Measurements from ENCODE around the gene VSIG8. TPM values are rescaled to one million over a fixed set of nuclear protein-coding genes. Genes with fewer than 3 reads are reported as not detected.

VSIG8 gene
- total RNA-seq, 4 donors from 2014 or later = 14.6 to 54.5 (median 43.1) TPM

DNA sequence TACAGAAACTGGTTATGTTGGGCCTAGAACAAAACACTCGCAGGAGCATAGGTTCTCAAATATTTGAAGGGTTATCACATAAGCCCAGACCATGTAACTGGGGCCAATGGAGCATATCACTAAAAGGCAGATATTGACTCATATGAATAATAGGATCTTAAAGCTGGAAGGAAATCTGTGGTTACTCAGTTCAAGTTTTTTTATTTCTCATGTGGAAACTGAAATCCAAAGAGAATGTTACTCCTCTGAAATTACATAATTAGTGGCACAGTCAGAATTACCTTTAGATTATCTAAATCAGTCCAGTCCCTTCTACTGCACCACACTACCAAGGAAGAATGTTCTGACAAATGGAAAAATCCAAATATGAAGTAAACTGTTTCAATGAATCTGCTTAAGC lies 23.7 kb downstream of the VSIG8 start:
- intact Hi-C loops (cut with DNase I; ENCODE audit: low total_unique reads) = no loop called here
- TF ChIP-seq POLR2A (IDR thresholded peaks at IDR 0.05) = no peak
- TF ChIP-seq, protein P1, sequence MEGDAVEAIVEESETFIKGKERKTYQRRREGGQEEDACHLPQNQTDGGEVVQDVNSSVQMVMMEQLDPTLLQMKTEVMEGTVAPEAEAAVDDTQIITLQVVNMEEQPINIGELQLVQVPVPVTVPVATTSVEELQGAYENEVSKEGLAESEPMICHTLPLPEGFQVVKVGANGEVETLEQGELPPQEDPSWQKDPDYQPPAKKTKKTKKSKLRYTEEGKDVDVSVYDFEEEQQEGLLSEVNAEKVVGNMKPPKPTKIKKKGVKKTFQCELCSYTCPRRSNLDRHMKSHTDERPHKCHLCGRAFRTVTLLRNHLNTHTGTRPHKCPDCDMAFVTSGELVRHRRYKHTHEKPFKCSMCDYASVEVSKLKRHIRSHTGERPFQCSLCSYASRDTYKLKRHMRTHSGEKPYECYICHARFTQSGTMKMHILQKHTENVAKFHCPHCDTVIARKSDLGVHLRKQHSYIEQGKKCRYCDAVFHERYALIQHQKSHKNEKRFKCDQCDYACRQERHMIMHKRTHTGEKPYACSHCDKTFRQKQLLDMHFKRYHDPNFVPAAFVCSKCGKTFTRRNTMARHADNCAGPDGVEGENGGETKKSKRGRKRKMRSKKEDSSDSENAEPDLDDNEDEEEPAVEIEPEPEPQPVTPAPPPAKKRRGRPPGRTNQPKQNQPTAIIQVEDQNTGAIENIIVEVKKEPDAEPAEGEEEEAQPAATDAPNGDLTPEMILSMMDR (IDR thresholded peaks at IDR 0.05) = no peak
- no peak overlapping the region for H3K4me3 ChIP-seq (ENCODE audit: low read depth, poor library complexity, severe bottlenecking)
- no peak for DNase-seq (ENCODE audit: low spot score in 2 of 2)
- WGBS, 2 donors = 89 to 95% methylated on average over 1 of the region's 1 CpG

DNA sequence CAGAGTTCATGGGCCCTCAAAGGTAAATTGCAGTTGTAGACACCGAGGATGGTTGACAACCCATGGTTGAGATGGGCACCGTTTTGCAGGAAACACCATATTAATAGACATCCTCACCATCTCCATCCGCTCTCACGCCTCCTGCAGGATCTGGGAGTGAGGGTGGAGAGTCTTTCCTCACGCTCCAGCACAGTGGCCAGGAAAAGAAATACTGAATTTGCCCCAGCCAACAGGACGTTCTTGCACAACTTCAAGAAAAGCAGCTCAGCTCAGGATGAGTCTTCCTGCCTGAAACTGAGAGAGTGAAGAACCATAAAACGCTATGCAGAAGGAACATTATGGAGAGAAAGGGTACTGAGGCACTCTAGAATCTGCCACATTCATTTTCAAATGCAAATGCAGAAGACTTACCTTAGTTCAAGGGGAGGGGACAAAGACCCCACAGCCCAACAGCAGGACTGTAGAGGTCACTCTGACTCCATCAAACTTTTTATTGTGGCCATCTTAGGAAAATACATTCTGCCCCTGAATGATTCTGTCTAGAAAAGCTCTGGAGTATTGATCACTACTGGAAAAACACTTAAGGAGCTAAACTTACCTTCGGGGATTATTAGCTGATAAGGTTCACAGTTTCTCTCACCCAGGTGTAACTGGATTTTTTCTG lies 26.5 kb downstream of the VSIG8 start:
- TF ChIP-seq, protein P1 (IDR thresholded peaks at IDR 0.05) = no peak
- no peak for TF ChIP-seq POLR2A (IDR thresholded peaks at IDR 0.05)
- intact Hi-C loops (cut with DNase I; ENCODE audit: low total_unique reads) = no loop called here

DNA sequence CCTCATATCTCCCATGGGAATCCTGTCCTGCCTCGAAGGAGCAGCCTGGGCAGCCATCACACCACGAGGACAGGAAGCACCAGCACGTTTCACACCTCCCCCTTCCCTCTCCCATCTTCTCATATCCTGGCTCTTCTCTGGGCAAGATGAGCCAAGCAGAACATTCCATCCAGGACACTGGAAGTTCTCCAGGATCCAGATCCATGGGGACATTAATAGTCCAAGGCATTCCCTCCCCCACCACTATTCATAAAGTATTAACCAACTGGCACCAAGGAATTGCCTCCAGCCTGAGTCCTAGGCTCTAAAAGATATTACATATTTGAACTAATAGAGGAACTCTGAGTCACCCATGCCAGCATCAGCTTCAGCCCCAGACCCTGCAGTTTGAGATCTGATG lies 27.1 kb downstream of the VSIG8 start:
- intact Hi-C loops (cut with DNase I; ENCODE audit: low total_unique reads) = no loop called here
- 61 to 84% methylated on average over 3 of the region's 3 CpGs for WGBS, 2 donors
- TF ChIP-seq POLR2A (IDR thresholded peaks at IDR 0.05) = no peak
- TF ChIP-seq, protein P1 (IDR thresholded peaks at IDR 0.05) = no peak
- H3K4me3 ChIP-seq (ENCODE audit: low read depth, poor library complexity, severe bottlenecking) = no peak overlapping the region
- no peak for DNase-seq (ENCODE audit: low spot score in 2 of 2)

More for the DNA sequence above, 26.5 kb downstream of the VSIG8 start:
- DNase-seq (ENCODE audit: low spot score in 2 of 2) = no peak
- no peak overlapping the region for H3K4me3 ChIP-seq (ENCODE audit: low read depth, poor library complexity, severe bottlenecking)
- 79 to 88% methylated on average over 8 of the region's 8 CpGs for WGBS, 2 donors

DNA sequence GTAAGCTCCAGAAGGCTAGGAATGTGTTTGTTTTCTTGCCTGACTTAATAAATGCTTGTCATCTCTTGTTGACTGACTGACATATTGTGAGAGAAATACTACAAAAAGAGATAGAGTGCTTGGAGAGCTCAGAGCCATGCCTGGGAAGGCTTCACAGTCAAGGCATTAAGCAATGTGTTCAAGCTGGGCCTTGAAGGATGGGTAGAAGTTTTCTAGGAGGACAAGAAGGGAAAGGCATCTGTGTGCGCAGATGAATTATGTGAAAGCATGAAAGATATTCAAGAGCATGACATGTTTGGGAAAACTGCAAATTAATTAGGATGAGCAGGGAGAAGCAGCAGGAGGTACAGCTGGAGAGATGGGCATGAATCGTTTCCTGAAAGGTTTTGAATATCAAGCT lies 30.1 kb downstream of the VSIG8 start:
- TF ChIP-seq POLR2A (IDR thresholded peaks at IDR 0.05) = no peak
- TF ChIP-seq, protein P1 (IDR thresholded peaks at IDR 0.05) = no peak
- H3K4me3 ChIP-seq (ENCODE audit: low read depth, poor library complexity, severe bottlenecking) = no peak overlapping the region
- 90 to 94% methylated on average over 2 of the region's 2 CpGs for WGBS, 2 donors
- DNase-seq (ENCODE audit: low spot score in 2 of 2) = no peak
- intact Hi-C loops (cut with DNase I; ENCODE audit: low total_unique reads) = no loop called here

DNA sequence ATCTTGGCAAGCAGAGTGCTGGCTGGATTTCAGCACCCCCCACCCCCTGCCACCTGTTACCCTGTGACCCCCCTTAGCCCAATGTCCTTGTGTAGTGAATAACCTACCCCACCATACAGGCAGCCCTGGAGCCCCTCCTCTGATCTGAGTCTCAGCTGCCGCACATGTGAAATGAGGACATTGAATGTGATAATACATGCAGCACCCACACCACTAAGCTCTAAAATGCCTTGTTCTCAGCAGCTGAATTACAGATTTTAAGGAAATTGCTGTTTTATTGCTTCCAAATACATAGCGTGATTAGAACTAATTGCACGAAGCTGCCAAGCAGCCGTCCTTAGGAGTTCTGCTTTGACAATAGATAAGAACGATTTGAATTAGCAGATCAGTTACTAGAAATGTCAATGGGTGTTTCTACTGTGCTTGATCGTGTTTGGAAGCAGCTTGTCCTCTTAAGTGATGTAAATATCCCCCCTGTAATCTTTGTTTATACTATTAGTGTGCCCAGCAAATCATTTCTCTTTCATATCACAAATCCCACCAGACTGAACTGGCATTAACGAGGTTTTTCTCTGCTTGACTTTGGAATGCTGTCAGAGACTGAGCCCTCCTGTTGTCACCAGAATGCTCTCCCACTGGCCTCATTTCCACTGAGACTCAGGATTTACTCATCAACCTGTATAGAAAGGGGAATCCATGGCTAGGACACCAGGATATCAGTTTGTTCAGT lies 30.9 kb downstream of the VSIG8 start:
- intact Hi-C loops (cut with DNase I; ENCODE audit: low total_unique reads) = no loop called here
- TF ChIP-seq, protein P1 (IDR thresholded peaks at IDR 0.05) = no peak
- no peak for TF ChIP-seq POLR2A (IDR thresholded peaks at IDR 0.05)
- no peak for DNase-seq (ENCODE audit: low spot score in 2 of 2)
- 66 to 71% methylated on average over 7 of the region's 7 CpGs for WGBS, 2 donors
- H3K4me3 ChIP-seq (ENCODE audit: low read depth, poor library complexity, severe bottlenecking) = no peak overlapping the region
